GM19468 (cell line): ENCODE results near the gene KIFC1.
"Not testable (repeated sequence)": the region's sequence is repeated elsewhere in the genome, so short reads cannot be mapped to it uniquely, and the experiment has no call there.

Source experiments
- ATAC-seq: cut with Tn5 transposase; IDR thresholded peaks from one replicate; pipeline ENCODE4 v1.9.1; 2021; ENCODE audit warnings: mild to moderate bottlenecking, moderate library complexity, moderate number of reproducible peaks; ENCODE audit not compliant: unreplicated experiment; ENCODE audit errors: extremely low read depth

The KIFC1 gene

GRCh38 chr6:33391278-33391921 is at the start of gene KIFC1:
TSS of gene KIFC1 (plus strand) at chr6:33391823. CDS start at chr6:33391986, 163 bp downstream.
- peak; percentile 82 for ATAC-seq

- ATAC-seq, result not testable (repeated sequence)
Observed at GRCh38 chr6:33343606-33343952, 48.0 kb upstream of the KIFC1 start.

- no peak for ATAC-seq
Observed at GRCh38 chr6:33343953-33344611, 47.5 kb upstream of the KIFC1 start.

GRCh38 chr6:33344701-33345697 is 46.6 kb upstream of the KIFC1 start:
- no peak for ATAC-seq

GRCh38 chr6:33346972-33347371 is 44.7 kb upstream of the KIFC1 start:
- ATAC-seq, result not testable (repeated sequence)

- ATAC-seq, result no peak
Observed at GRCh38 chr6:33347816-33348215, 43.8 kb upstream of the KIFC1 start.

- not testable (repeated sequence) for ATAC-seq
Observed at GRCh38 chr6:33355860-33356259, 35.8 kb upstream of the KIFC1 start.

GRCh38 chr6:33356295-33356694 is 35.3 kb upstream of the KIFC1 start:
- ATAC-seq, result no peak

GRCh38 chr6:33357160-33357871 is 34.3 kb upstream of the KIFC1 start:
- ATAC-seq, result not testable (repeated sequence)

GRCh38 chr6:33359331-33359730 is 32.3 kb upstream of the KIFC1 start:
- ATAC-seq, result no peak

- not testable (repeated sequence) for ATAC-seq
Observed at GRCh38 chr6:33363486-33363885, 28.1 kb upstream of the KIFC1 start.

- not testable (repeated sequence) for ATAC-seq
Observed at GRCh38 chr6:33364475-33365205, 27.0 kb upstream of the KIFC1 start.

- ATAC-seq, result not testable (repeated sequence)
Observed at GRCh38 chr6:33365206-33365971, 26.2 kb upstream of the KIFC1 start.

GRCh38 chr6:33367009-33367714 is 24.5 kb upstream of the KIFC1 start:
- no peak for ATAC-seq

GRCh38 chr6:33367715-33368025 is 24.0 kb upstream of the KIFC1 start:
- not testable (repeated sequence) for ATAC-seq

GRCh38 chr6:33371901-33372300 is 19.7 kb upstream of the KIFC1 start:
- ATAC-seq, result not testable (repeated sequence)

GRCh38 chr6:33372526-33373123 is 19.0 kb upstream of the KIFC1 start:
- no peak for ATAC-seq
